GM10847 (cell line): ENCODE results near the gene CCDC89.

ENCODE experiments used
- POLR2A ChIP-seq: IDR thresholded peaks from 2 replicates; pipeline ENCODE4 v1.6.1; 2011; ENCODE audit not compliant: insufficient read length; ENCODE audit errors: extremely low read depth

CCDC89 gene

GRCh38 chr11:85685820-85686459 lies at the start of gene CCDC89:
Gene CCDC89 (minus strand): TSS chr11:85686195. CDS start chr11:85686130, 65 bp downstream.
- no peak for TF ChIP-seq POLR2A

- no peak for TF ChIP-seq POLR2A
These were observed 47.0 kb upstream of the CCDC89 start for GRCh38 chr11:85732965-85733364.

GRCh38 chr11:85726381-85726780 lies 40.4 kb upstream of the CCDC89 start:
- no peak for TF ChIP-seq POLR2A

DNA sequence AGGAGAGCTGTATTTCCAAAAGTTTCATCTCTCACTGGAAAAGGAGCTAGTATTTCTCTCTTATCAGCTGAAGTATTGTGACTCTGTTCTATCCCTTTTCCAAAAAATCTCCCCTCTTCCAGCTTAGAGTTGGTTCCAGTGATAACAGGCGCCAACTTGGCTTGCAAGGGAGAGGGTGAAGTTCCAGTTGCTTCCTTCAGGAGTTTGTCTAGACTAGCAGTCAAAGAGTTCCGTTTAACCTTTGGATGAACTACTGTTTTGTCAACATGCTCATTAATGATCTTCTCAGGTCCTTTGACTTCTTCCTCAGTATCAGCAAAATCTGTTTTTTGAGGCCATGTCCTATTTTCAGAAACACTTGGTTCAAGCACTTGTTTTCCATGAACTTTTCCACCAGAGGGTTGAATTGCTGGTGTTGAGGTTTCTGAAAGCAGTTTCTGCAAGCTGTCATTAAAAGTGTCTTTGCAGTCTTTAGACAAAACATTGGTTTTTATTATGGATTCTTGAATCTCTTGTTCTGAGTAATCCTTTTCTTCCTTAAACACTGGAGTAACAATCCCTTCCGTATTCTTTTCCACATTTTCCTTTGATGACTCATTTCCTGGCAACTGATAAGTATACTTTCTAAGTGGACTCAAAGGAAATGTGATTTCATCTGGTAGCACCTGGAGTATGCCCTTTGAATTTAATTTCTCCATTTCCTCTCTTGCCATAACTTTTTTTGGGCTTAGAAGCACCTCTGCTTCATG lies 39.7 kb upstream of the CCDC89 start:
- TF ChIP-seq POLR2A: no peak

DNA sequence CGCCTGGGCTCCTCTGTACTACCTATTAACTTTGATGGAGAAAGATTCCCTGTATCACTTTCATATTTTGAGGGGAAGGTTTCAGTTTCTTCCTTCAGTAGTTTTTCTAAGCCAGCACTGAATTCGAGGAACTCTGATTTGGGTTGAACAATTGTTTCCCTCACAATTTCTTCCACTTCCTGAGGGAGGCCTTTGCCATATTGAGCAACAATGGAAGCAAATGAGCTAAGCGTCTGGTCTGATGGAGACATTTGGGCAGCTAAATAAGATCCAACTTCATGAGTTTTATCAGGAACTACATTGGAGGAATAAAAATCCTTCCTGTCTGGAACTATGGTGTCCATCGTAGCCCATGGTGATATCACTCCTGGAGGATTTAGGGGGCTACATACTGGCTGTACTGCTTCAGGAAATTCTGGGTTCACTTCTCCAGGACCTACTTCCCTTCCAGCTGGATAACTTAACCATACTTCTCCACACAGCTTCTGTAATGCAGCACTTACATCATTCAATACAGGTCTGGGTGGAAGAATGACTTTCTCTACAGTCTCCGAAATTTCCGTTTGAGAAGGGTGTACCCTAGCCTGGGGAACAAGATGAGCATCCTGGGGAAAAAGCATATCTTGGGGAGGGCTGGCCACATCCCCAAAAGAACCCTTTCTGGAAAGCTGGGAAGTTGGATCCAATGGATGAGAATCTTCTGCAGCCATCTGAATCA lies 38.9 kb upstream of the CCDC89 start:
- no peak for TF ChIP-seq POLR2A

- no peak for TF ChIP-seq POLR2A
These were observed 37.1 kb upstream of the CCDC89 start for GRCh38 chr11:85723088-85723487.

GRCh38 chr11:85721191-85721590 lies 35.2 kb upstream of the CCDC89 start:
- no peak for TF ChIP-seq POLR2A

- no peak for TF ChIP-seq POLR2A
These were observed 33.2 kb upstream of the CCDC89 start for GRCh38 chr11:85718991-85719807.

GRCh38 chr11:85718126-85718943 lies 32.3 kb upstream of the CCDC89 start:
- TF ChIP-seq POLR2A: no peak

DNA sequence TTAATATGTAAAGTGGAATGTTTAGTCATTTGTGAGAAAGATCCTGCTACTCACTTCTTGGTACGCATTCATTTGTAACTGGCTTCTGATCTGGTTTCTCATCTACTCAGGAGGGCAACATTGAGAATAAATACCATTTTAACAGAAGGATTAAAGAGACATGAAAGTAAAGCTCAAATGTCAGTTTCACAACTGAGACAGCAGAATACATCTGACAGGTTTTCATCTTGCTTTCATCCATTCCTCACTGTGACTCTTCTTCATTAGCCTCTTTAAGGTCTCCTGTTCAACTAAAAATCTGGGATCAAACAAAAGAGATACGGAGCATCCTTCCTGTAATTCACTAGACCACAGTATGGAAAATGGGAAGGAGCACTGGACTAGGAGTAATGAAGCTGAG lies 31.4 kb upstream of the CCDC89 start:
- no peak for TF ChIP-seq POLR2A

DNA sequence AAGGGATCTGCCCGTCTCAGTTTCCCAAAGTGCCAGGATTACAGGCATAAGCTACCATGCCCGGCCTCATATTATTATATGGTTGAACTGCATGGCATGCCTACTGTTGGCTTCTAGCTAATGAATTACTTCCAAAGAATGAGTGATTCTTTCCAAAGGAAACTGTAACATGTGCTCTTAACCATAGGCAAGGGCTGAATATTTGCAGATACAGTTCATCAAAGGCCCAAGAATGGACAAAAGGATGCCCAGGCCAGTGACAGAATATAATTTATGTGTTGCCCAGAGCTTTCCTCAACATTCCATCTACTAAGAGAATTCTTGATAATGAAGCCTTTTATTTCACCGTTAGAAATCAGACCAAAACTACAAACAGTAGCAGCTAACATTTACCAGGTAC lies 27.0 kb upstream of the CCDC89 start:
- TF ChIP-seq POLR2A: no peak

- no peak for TF ChIP-seq POLR2A
These were observed 24.9 kb upstream of the CCDC89 start for GRCh38 chr11:85710917-85711316.

GRCh38 chr11:85709941-85710702 lies 24.1 kb upstream of the CCDC89 start:
- TF ChIP-seq POLR2A: no peak

- TF ChIP-seq POLR2A: no peak
These were observed 19.8 kb upstream of the CCDC89 start for GRCh38 chr11:85705800-85706199.
